HG03342 (cell line): ENCODE results near the gene GPR89B.
"Not testable (repeated sequence)": the region's sequence is repeated elsewhere in the genome, so short reads cannot be mapped to it uniquely, and the experiment has no call there.

Experiments
- ATAC-seq: cut with Tn5 transposase; IDR thresholded peaks from one replicate; pipeline ENCODE4 v1.9.1; 2021; ENCODE audit warnings: mild to moderate bottlenecking, moderate library complexity; ENCODE audit not compliant: unreplicated experiment

The GPR89B gene

GRCh38 chr1:147935296-147935695 is 7.1 kb downstream of the GPR89B start:
- not testable (repeated sequence) for ATAC-seq

DNA sequence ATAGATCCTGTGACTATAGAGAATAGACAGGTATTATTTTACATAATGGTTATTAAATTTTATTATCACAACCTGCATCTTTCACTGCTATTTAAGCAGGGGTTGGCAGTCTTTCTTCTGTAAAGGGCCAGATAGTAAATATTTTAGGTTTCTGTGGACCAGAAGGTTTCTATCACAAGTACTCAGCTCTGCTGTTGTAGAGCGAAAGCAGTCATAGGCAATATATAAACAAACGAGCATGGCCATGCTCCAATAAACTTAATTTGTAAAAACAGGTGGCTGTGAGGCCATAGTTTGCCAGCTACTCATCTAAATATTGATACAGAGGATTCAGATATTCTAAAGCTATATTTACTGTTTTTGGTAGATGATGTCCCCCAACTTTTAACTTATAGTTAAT is 12.2 kb downstream of the GPR89B start:
- not testable (repeated sequence) for ATAC-seq

DNA sequence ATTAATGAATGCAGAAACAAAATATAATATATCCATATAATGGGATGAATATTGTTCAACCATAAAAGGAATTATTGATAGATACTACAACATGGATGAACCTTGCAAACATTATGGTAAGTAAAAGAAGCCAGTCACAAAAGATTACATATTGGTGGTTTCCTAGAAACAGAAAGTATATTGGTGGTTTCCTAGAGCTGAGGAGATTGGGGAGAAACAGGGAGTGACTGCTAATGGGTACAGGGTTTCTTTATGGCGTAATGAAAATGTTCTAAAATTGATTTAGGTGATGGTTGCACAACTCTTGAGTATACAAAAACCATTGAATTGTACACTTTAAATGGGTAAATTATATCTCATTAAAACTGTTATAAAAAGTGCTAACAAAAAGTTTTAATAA is 14.3 kb downstream of the GPR89B start:
- not testable (repeated sequence) for ATAC-seq

DNA sequence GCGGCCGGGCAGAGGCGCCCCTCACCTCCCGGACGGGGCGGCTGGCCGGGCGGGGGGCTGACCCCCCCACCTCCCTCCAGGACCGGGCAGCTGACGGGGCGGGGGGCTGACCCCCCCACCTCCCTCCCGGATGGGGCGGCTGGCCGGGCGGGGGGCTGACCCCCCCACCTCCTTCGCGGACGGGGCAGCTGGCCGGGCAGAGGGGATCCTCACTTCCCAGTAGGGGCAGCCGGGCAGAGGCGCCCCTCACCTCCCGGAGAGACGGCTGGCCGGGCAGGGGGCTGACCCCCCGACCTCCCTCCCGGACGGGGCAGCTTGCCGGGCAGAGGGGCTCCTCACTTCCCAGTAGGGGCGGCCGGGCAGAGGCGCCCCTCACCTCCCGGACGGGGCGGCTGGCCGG is 21.3 kb downstream of the GPR89B start:
- ATAC-seq = not testable (repeated sequence)

DNA sequence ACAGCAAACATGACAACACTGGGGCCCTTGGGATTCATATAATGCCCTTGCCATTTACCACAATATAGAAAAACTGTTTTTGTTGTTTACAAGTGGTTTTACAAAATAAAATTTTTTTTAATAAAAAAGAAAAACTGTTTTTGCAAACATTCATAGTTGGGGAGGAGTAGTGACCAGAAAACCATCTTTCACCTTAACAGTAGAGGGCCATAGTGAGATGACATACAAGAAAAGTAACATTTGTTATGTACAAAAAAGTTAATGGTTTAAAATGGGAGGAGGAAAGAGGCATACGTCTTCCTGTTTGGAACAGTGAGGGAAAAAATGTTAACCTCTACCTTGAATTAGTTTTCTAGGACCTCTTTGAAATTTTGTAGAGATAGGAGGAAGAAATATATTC is 30.7 kb downstream of the GPR89B start:
- ATAC-seq = not testable (repeated sequence)

DNA sequence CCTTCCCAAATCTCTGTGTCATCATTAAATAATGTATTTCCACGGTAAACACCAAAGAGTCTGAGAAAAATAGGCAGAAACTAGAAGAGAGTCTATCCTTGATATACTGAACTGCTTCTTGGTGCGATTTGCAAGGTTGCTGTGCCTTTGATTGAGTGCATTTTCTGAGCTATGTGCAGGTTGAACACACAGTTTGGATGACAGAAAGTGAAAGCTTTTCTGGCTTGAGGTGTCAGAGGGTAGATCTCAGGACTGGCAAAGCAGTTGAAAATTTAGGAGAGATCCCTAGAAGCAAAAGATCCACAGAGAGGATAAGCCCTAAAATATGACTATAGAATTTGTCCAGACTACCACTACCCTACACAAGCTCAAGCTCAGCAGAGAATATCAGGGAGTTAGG is 31.5 kb downstream of the GPR89B start:
- not testable (repeated sequence) for ATAC-seq

DNA sequence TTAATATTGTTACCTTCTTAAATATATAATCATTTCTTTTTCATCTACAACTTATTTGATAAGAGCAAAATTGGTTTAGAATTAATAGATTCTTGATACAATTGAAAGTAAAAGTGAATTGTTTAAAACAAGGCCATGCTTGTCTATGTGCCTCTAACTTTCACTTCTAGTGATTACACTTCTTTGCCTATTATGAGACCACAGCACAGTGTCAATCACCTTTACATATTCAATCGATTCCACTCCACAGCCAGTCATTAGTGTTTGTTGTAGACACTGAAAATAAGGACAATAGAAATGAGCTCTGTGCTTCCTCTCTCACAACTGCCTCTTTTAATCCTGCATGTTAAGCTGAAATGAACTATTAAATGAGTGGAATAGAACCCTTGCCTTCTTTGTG is 36.4 kb downstream of the GPR89B start:
- not testable (repeated sequence) for ATAC-seq

GRCh38 chr1:147966657-147967056 is 38.4 kb downstream of the GPR89B start:
- not testable (repeated sequence) for ATAC-seq

DNA sequence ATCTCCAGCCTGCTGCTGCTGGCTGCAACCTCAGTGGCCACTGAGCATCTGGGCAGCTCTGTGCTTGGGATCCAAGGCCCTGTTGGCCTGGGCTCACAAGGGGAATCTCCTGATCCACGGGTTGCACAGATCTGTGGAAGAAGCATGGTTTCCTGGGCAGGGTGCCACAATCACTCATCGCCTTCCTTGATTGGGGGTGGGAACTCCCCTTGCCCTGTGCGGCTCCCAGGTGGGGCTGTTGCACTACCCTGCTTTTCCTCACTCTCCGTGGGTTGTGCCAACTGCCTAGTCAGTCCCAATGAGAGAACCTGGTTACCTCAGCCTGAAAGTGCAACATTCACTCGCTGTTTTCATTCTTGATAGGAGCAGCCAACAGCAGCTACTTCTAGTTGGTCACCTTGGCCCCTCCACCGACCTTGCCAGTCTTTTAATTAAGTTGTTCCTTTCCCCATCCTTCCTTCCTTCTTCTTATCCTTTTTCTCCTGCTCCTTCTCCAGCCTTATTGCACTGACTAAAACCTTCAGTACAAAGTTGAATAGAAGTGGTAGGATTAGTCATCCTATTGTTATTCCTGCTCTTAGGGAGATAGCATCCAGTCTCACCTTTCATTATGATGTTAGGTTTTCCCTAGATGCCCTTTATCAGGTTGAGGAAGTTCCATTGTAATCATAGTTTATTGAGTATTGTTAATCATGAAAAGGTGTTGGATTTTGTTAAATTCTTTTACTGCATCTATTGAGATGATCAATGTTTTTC is 50.9 kb downstream of the GPR89B start:
- not testable (repeated sequence) for ATAC-seq

DNA sequence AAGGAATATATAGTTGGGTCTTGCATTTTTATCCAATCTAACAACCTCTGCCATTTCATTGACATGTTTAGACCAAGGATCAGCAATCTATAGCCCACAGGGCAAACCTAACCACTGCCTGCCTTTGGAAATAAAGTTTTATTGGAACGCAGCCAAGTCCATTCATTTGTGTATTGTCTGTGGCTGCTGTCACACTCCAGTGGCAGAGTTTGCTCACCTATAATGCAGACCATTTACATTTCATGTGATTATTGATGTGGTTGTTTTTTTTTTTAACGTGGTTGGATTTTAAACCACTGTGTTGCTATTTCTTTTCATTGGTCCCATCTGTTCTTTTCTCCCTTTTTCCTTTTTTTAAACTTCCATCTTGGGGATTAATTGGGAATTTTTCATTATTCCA is 57.2 kb downstream of the GPR89B start:
- ATAC-seq = peak; percentile 44

DNA sequence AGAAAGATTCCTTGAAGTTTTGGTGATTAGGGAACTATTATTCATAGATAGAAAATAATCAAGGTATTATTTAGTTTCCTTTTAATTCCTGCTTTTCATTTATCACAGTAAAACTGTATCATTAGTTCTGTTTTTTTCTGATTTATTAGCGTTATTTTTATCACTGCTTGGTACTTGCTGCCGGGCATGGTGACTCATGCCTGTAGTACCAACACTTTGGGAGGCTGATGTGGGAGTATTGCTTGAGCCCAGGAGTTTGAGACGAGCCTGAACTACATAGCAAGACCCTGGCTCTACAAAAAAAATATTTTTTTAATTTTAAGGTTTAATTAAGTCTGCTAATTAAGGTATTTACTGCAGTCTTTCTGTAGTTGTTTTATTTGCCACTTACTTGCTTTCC is 59.7 kb downstream of the GPR89B start:
- not testable (repeated sequence) for ATAC-seq

GRCh38 chr1:147992916-147993315 is 64.7 kb downstream of the GPR89B start:
- not testable (repeated sequence) for ATAC-seq

DNA sequence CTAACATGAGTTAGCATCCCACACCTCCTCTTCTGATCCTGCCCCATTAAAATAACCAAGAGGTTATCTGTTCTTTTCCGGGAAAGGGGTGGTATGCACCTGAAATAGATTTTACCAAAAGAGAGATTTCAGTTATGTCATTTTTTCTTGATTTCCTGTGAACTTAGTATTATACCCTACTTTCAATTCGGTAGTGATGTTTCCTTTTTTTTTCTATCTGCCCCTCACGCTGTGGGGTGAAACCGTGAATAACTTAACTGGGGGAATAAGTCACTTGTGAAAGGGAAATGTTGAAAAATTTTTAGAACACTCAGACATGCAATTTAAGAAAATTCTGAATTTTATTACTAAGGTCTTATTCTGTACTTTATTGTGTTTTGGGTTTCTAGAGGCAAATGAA is 65.2 kb downstream of the GPR89B start:
- not testable (repeated sequence) for ATAC-seq

- ATAC-seq = not testable (repeated sequence)
Observed at GRCh38 chr1:147993825-147994615, 65.8 kb downstream of the GPR89B start.

DNA sequence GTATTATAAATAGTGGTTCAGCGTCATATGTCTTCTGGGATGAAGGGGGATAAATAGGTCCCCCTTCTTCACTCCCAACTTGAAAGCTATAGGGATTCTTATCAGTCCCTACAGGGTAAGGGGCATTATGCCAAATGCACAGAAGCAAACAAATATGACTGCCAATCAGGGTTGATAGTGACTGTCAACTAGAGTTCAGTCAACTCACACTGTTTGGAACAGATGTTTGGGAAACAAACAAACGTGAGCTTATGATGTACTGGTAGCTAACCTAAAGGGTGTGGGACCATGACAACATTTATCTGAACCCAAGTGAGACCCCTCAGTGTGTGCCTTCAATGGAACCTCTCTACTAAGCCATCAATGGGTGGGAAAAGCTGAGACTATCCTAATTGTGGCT is 67.9 kb downstream of the GPR89B start:
- ATAC-seq = not testable (repeated sequence)

GRCh38 chr1:148007724-148008123 is 79.5 kb downstream of the GPR89B start:
- not testable (repeated sequence) for ATAC-seq

DNA sequence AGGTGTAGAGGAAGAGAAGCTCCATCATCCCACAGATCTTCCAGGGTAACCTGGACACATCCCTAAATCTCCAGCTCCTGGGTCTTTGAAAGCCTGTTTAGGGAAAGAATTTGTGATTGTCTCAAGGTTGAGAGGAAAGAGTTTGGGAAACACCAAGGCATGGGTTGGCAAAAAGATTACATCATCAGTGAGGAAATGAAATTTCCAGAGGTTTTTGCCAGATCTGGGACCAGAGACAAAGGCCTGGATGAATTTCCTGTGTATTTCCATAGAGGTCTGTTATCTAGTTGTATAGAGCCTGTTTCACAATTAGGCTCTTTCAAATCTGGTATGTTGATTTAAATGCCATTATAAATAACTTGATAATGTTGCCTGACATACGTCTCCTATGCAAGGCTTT is 82.3 kb downstream of the GPR89B start:
- ATAC-seq = no peak

- not testable (repeated sequence) for ATAC-seq
Observed at GRCh38 chr1:148013177-148014144, 85.2 kb downstream of the GPR89B start.

- ATAC-seq = not testable (repeated sequence)
Observed at GRCh38 chr1:148014289-148015200, 86.3 kb downstream of the GPR89B start.

GRCh38 chr1:148024918-148025317 is 96.7 kb downstream of the GPR89B start:
- not testable (repeated sequence) for ATAC-seq
